B cell (primary cell): ENCODE data around the gene ZSWIM3.

Source experiments
- EZH2 ChIP-seq: IDR thresholded peaks from 2 replicates; pipeline ENCODE4 v1.6.1; 2012; ENCODE audit warnings: borderline replicate concordance, low read depth, mild to moderate bottlenecking, moderate library complexity, low read length; ENCODE audit not compliant: insufficient read depth, poor library complexity, severe bottlenecking
- TF ChIP-seq, protein P1 (sequence below): fragments of 200-600 bp; IDR thresholded peaks from one replicate; pipeline ENCODE4 v1.8.0; 2022; ENCODE audit warnings: antibody characterized with exemption, mild to moderate bottlenecking

- TF ChIP-seq, protein P1, sequence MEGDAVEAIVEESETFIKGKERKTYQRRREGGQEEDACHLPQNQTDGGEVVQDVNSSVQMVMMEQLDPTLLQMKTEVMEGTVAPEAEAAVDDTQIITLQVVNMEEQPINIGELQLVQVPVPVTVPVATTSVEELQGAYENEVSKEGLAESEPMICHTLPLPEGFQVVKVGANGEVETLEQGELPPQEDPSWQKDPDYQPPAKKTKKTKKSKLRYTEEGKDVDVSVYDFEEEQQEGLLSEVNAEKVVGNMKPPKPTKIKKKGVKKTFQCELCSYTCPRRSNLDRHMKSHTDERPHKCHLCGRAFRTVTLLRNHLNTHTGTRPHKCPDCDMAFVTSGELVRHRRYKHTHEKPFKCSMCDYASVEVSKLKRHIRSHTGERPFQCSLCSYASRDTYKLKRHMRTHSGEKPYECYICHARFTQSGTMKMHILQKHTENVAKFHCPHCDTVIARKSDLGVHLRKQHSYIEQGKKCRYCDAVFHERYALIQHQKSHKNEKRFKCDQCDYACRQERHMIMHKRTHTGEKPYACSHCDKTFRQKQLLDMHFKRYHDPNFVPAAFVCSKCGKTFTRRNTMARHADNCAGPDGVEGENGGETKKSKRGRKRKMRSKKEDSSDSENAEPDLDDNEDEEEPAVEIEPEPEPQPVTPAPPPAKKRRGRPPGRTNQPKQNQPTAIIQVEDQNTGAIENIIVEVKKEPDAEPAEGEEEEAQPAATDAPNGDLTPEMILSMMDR, result no peak
- TF ChIP-seq EZH2, result no peak
Measured at GRCh38 chr20:45823949-45824835, 33.2 kb upstream of the ZSWIM3 start.
